PC-9 (cell line): ENCODE results near the gene SLC25A10. TPM values are rescaled to one million over a fixed set of nuclear protein-coding genes. Genes with fewer than 3 reads are reported as not detected.
A peak's percentile ranks its signal among the peaks of the same experiment; 100 is the strongest.
"Not testable (repeated sequence)": the region's sequence is repeated elsewhere in the genome, so short reads cannot be mapped to it uniquely, and the experiment has no call there.

ENCODE experiments used
- BruUV-seq: library from RNA; stranded (reverse); fragments of 400-500 nt; replicated peaks from 2 replicates; lab custom pipeline; 2021; lab: Mats Ljungman, UMichigan
- CTCF ChIA-PET: fragments of 300-600 bp; sonication (Branson Sonifier 250); formaldehyde crosslinking; loops from one replicate; lab custom pipeline; 2022; ENCODE audit warnings: antibody characterized with exemption; lab: Charles Lee
- POLR2A ChIA-PET: fragments of 300-600 bp; sonication (Branson Sonifier 250); formaldehyde crosslinking; loops from one replicate; lab custom pipeline; 2022; ENCODE audit warnings: antibody characterized with exemption; ENCODE audit not compliant: unreplicated experiment; lab: Charles Lee
- DNase-seq, 2 experiments: peaks; one replicate each; pipeline versions ENCODE4 v3.0.0 to v3.0.0-alpha.2; 2015 to 2022; ENCODE audit warnings: mixed read lengths in 1 of 2
- H2AFZ ChIP-seq: fragments of 200-600 bp; sonication (generic); 2 replicates; pipeline ENCODE4 v1.8.1; 2017; ENCODE audit warnings: antibody characterized with exemption
- H3F3A ChIP-seq: fragments of 200-600 bp; sonication (generic); 2 replicates; pipeline ENCODE4 v1.8.1; 2017; ENCODE audit warnings: antibody characterized with exemption, mild to moderate bottlenecking, low read depth; ENCODE audit not compliant: insufficient read depth
- H3K27ac ChIP-seq: fragments of 200-600 bp; sonication (generic); 2 replicates; pipeline ENCODE4 v1.6.1; 2016; ENCODE audit warnings: mixed run types
- H3K27me3 ChIP-seq: fragments of 200-600 bp; sonication (generic); 2 replicates; pipeline ENCODE4 v1.6.1; 2016; ENCODE audit warnings: low read depth, mixed run types; ENCODE audit not compliant: insufficient read depth
- H3K36me3 ChIP-seq: fragments of 200-600 bp; sonication (generic); 2 replicates; pipeline ENCODE4 v1.6.1; 2016; ENCODE audit warnings: low read depth, mixed run types
- H3K4me1 ChIP-seq: fragments of 200-600 bp; sonication (generic); replicated peaks from 2 replicates; pipeline ENCODE4 v1.6.1; 2016; ENCODE audit warnings: mixed run types; ENCODE audit not compliant: insufficient read depth
- H3K4me2 ChIP-seq: fragments of 200-600 bp; sonication (generic); 2 replicates; pipeline ENCODE4 v1.6.1; 2017; ENCODE audit warnings: mixed run types
- H3K4me3 ChIP-seq: fragments of 200-600 bp; sonication (generic); 2 replicates; pipeline ENCODE4 v1.6.1; 2016; ENCODE audit warnings: mixed run types
- H3K79me2 ChIP-seq: fragments of 200-600 bp; sonication (generic); 2 replicates; pipeline ENCODE4 v1.6.1; 2017; ENCODE audit warnings: low read depth, mixed run types
- H3K9me2 ChIP-seq: fragments of 200-600 bp; sonication (generic); 2 replicates; pipeline ENCODE4 v1.8.1; 2017; ENCODE audit warnings: mild to moderate bottlenecking; ENCODE audit not compliant: insufficient read depth
- H3K9me3 ChIP-seq: fragments of 200-600 bp; sonication (generic); 2 replicates; pipeline ENCODE4 v1.8.1; 2016; ENCODE audit warnings: low read depth; ENCODE audit not compliant: insufficient read depth
- H4K20me1 ChIP-seq: fragments of 200-600 bp; sonication (generic); 2 replicates; pipeline ENCODE4 v1.8.1; 2017; ENCODE audit not compliant: insufficient read depth
- EZH2 ChIP-seq: fragments of 200-600 bp; sonication (generic); IDR thresholded peaks from 2 replicates; pipeline ENCODE4 v1.8.0; 2017; ENCODE audit warnings: antibody characterized with exemption, low read depth
- intact Hi-C: fragments of 100-400 bp; cut with micrococcal nuclease; formaldehyde crosslinking; loops from one replicate; pipeline ENCODE4 v1.10.0; 2022; ENCODE audit not compliant: unreplicated experiment
- total RNA-seq: library from RNA; stranded (reverse); gene quantifications from 2 replicates; pipeline ENCODE4 v1.2.3, GENCODE V29; 2021
- TF ChIP-seq, protein P1 (sequence below): fragments of 200-600 bp; sonication (generic); conservative IDR thresholded peaks from 2 replicates; pipeline ENCODE4 v1.6.1; 2017; ENCODE audit warnings: mixed run types, antibody characterized with exemption, mild to moderate bottlenecking, moderate library complexity

SLC25A10 gene
- total RNA-seq, 1 experiment from 2014 or later = 86.5 TPM

DNA sequence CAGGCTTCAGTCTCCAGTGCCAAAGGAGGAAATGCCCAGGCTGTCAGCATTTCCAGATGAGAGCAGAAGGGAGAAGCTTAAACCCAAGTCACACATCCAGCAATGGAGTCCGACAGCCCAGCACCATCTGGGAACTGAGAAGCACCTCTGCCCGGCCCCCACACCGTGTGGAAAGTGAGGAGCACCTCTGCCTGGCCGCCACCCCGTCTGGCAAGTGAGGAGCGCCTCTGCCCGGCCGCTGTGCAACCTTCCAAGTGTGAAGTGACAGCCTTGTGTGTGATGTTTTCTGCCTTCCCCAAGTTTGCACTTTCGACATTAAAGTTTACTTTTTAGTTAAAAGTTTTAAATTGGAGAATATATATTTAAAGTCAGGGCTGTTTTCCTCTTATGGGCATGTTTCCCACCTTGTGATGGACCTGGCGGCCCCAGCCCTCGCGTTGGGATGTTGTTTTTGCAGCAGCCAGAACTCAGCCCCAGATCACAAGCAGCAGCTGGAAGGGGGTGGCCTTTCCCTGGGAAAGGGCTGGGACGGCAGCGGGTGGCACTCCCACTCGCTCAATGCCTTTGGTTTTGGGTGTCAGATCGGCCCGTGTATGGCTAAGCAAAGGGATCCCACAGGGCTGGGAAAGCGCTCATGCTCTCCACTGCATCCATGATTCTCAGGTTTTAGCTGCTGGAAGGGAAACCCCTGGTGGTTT, 38.4 kb upstream of the SLC25A10 start:
- H4K20me1 ChIP-seq = no peaks in the 10 kb centered on the region
- BruUV-seq = no TSS peak
- H2AFZ ChIP-seq = no peak overlapping the region
- H3F3A ChIP-seq = peaks cover 12% of the 10 kb centered on the region; the same call in 1 of the 2 replicates
- no peaks in the 10 kb centered on the region for H3K27me3 ChIP-seq
- no peaks in the 10 kb centered on the region for H3K4me1 ChIP-seq
- H3K79me2 ChIP-seq = peaks cover 8% of the 10 kb centered on the region; the same call in 1 of the 2 replicates
- no peaks in the 10 kb centered on the region for H3K9me2 ChIP-seq
- no peaks in the 10 kb centered on the region for H3K36me3 ChIP-seq
- DNase-seq = no peak
- no peak overlapping the region for H3K27ac ChIP-seq
- CTCF ChIA-PET = interaction anchor here (0.6 kb wide), 2 partner anchors 40 to 218 kb away, joined by 3 to 5 read pairs; no protein-coding TSS in a partner anchor
- no peak overlapping the region for H3K4me2 ChIP-seq
- TF ChIP-seq, protein P1, sequence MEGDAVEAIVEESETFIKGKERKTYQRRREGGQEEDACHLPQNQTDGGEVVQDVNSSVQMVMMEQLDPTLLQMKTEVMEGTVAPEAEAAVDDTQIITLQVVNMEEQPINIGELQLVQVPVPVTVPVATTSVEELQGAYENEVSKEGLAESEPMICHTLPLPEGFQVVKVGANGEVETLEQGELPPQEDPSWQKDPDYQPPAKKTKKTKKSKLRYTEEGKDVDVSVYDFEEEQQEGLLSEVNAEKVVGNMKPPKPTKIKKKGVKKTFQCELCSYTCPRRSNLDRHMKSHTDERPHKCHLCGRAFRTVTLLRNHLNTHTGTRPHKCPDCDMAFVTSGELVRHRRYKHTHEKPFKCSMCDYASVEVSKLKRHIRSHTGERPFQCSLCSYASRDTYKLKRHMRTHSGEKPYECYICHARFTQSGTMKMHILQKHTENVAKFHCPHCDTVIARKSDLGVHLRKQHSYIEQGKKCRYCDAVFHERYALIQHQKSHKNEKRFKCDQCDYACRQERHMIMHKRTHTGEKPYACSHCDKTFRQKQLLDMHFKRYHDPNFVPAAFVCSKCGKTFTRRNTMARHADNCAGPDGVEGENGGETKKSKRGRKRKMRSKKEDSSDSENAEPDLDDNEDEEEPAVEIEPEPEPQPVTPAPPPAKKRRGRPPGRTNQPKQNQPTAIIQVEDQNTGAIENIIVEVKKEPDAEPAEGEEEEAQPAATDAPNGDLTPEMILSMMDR = no peak
- no peak for TF ChIP-seq EZH2
- no peak overlapping the region for H3K4me3 ChIP-seq
- intact Hi-C loops = no loop called here
- POLR2A ChIA-PET = no interaction called here
- H3K9me3 ChIP-seq = no peaks in the 10 kb centered on the region

- H4K20me1 ChIP-seq, H3K79me2 ChIP-seq, H3K36me3 ChIP-seq, H3K27ac ChIP-seq, H3K4me1 ChIP-seq, H3K9me3 ChIP-seq, H2AFZ ChIP-seq, H3K4me2 ChIP-seq, BruUV-seq, H3K4me3 ChIP-seq, intact Hi-C loops, H3K27me3 ChIP-seq, H3K9me2 ChIP-seq: not testable (repeated sequence)
- TF ChIP-seq, protein P1 = peak; percentile 69
- CTCF ChIA-PET = interaction anchor here (0.6 kb wide), 2 partner anchors 36 to 337 kb away, joined by 3 to 4 read pairs; no protein-coding TSS in a partner anchor
- H3F3A ChIP-seq = peaks cover 12% of the 10 kb centered on the region; the same call in 1 of the 2 replicates
- POLR2A ChIA-PET = interaction anchor here (0.6 kb wide), 1 partner anchor 184 kb away, joined by 4 read pairs; no protein-coding TSS in a partner anchor
- DNase-seq = peak in 1 of 2 experiments; percentile 56
These were observed 36.4 kb upstream of the SLC25A10 start for GRCh38 chr17:81675515-81676221.

DNA sequence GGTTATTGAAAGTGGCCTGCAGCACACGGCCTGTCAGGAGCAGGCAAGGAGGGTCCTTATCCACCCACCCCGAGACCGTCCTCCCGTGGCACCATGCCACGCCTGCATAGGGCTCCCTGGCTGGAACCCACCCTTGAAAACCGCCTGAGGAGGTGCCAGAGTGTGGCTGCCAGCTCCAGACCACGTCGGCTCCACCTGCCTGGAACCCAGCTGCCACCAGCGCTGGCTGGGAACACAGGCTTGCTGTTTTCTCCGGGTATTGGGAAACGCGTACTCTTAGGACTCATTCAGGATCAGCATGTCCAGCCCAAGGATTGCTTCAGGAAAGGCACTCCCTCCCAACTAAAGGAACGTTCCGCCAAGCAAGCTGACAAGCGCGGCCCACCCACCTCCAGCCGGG, 35.2 kb upstream of the SLC25A10 start:
- Histone ChIP-seq H3F3A (peaks cover 12% of the 10 kb centered on the region; the same call in 1 of the 2 replicates), H4K20me1 (no peaks in the 10 kb centered on the region), H3K9me3 (no peaks in the 10 kb centered on the region), H3K4me2 (no peak overlapping the region), H3K27ac (no peak overlapping the region), H3K9me2 (no peaks in the 10 kb centered on the region), H3K36me3 (no peaks in the 10 kb centered on the region), H3K4me3 (no peak overlapping the region), H2AFZ (no peak overlapping the region), H3K27me3 (no peaks in the 10 kb centered on the region), H3K4me1 (no peaks in the 10 kb centered on the region), H3K79me2 (0 out of 2 replicates have a peak, but pooled peaks cover 4% of the 10 kb centered on the region)
- ChIA-PET POLR2A (no interaction called here), CTCF (no interaction called here)
- intact Hi-C loops = no loop called here
- no TSS peak for BruUV-seq
- no peak for DNase-seq
- TF ChIP-seq, protein P1 = no peak
- no peak for TF ChIP-seq EZH2
